ENCODE data around the gene NELFE.

DNA sequence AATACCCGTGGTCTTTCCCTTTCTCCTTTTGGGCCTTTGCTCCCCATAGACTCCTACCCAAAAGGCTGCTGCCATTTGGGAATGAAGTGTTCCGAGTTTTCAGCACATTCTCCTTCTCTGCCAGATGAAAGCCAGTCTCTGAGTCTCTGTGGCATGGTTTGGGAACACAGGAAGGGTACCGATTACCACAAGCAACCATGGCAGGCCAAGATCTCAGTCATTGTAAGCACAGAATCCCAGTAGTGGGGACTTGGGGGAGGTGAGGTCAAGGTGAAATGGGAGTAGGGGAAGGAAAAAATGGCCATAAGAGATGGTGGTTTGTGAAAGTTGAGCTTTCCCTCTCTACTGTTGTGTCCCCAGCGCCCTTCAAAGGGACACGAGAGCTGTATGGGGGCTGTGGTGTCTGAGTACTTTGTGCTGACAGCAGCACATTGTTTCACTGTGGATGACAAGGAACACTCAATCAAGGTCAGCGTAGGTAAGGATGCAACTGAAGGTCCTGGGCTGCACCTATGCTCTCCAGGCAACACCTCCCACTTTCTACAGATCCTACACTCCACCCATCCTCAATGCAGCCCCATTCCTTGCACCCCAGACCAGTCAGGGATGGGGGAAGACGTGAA is 8.7 kb downstream of the NELFE start:
- TF ChIP-seq, protein P1, sequence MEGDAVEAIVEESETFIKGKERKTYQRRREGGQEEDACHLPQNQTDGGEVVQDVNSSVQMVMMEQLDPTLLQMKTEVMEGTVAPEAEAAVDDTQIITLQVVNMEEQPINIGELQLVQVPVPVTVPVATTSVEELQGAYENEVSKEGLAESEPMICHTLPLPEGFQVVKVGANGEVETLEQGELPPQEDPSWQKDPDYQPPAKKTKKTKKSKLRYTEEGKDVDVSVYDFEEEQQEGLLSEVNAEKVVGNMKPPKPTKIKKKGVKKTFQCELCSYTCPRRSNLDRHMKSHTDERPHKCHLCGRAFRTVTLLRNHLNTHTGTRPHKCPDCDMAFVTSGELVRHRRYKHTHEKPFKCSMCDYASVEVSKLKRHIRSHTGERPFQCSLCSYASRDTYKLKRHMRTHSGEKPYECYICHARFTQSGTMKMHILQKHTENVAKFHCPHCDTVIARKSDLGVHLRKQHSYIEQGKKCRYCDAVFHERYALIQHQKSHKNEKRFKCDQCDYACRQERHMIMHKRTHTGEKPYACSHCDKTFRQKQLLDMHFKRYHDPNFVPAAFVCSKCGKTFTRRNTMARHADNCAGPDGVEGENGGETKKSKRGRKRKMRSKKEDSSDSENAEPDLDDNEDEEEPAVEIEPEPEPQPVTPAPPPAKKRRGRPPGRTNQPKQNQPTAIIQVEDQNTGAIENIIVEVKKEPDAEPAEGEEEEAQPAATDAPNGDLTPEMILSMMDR (IDR thresholded peaks at IDR 0.05) = no peak
- TF ChIP-seq POLR2AphosphoS5 (IDR thresholded peaks at IDR 0.05) (no peak), POLR2A (IDR thresholded peaks at IDR 0.05) (no peak)
